ENCODE measurements around the gene ZNF75A.
A peak's percentile ranks its signal among the peaks of the same experiment; 100 is the strongest.
"Not testable (repeated sequence)": the region's sequence is repeated elsewhere in the genome, so short reads cannot be mapped to it uniquely, and the experiment has no call there.

ZNF75A gene

DNA sequence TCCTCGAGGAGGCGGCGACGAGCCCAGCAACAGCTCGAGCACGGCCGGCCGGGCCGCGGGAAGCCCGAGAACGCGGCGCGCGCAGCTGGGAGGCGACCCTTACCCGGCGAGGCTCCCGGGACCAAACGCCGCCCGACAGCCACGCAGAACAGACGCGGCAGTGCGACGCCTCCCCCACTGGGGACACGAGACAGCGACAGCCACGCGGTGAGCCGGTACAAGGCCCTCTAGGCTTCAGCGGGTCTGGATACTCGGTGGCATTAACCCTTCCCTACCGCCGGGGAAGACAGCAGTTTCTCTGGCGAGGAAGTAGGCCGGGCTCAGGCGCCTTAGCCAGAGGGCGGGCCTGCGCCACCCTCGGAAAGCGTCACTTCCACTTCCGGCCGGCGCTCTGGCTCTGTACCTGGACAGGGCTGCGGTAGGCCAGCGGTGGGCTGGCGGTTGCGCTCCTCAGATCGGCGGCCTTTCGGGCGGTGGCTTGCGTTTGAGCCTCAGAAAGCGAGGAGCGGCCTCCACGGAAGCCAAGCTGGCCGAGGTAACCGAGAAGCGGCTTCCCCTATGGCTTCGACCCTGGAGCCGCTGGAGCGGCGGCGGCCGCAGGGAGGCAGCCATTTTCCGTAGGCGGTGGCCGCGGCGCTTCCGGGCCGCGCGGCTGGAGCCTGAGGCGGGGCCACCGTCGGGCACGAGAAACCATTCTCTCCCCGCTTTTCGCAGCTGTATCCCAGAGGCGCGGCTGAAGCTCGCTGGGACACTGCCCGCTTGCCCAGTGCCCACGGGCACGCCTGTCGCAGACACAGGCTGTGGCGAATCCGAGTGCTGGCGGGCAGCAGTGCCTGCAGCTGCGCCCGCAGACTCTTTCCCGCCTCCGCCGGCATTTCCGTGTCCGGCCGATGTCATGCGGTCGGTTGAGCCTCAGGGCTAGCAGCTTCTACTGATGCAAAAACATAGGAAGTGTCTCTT lies at the start of gene ZNF75A, which contains the start of gene TIGD7:
Gene ZNF75A (plus strand): TSS at position 389 of the 960 bp plus-strand sequence. CDS start 2,932 bp downstream, outside the sequence.
Gene TIGD7 (minus strand): TSS at position 322 of the 960 bp plus-strand sequence. CDS start 4,816 bp downstream, outside the sequence.
- DNase-seq, result no peak

DNA sequence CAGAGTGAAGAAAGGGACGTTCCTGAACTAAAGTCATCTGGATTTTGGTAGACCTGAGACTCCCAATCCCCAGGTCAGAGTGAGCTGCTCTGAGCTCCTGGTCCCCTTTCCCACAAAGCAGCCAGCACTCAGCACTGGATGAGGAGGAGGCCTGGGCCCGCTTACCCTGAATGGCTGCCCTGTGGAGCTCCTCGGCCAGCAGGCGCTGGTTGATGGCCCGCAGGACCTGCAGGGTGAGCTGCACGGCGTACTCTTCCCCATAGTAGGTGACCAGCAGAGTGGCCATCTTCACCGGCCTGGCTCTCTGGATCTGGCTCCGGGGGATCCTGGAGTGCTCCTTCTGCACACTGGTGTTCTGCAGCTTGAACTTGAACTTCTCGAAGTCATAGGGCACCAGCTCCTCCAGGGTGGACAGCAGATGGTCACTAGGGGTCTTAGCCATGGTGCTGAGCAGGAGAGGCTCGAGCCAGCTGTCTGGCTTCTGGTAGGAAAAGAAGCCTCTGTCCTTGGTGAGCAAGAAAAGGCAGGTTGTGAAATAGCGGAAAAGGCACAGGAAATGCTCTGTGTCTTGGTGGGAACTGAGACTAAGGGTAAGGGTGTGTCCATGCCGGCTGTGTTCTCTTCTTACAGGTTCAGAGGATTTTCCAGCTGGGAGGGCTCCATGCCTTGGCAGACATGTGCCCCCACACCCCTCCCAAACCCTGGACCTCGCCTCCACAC lies 49.0 kb upstream of the ZNF75A start, which contains the start of gene MEFV:
Gene MEFV (minus strand): TSS at position 488 of the 720 bp plus-strand sequence. CDS start 46 bp downstream, at position 442.
- DNase-seq, result no peak

DNA sequence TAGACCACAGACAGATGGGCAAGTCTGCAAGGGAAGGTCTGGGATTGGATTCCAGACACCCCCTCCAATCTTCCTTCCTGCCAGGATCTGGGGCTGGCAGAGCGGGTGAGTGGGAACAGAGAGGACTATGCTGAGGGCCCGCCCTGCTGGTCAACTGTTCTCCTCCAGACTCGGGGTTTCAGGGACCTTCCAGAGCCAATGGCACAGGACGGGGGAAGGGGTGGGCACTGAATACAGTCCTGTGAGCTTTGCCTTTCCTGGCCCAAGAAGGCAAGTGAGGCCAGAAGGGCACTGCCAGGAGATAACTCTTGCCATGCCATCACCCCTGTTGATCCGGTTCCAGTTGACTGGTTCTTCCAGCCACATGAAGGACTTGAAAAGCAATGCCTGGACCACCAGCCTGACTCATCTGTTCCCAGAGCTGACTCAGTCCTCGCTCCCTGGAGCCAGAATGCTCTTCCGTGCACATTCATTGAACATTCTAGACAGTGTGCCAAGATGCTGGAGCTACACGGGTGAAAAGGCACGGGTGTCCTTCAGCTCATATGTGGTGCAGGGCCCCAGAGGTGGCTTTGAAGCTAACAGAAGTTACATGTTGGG lies 48.3 kb upstream of the ZNF75A start:
- DNase-seq, result no peak

DNA sequence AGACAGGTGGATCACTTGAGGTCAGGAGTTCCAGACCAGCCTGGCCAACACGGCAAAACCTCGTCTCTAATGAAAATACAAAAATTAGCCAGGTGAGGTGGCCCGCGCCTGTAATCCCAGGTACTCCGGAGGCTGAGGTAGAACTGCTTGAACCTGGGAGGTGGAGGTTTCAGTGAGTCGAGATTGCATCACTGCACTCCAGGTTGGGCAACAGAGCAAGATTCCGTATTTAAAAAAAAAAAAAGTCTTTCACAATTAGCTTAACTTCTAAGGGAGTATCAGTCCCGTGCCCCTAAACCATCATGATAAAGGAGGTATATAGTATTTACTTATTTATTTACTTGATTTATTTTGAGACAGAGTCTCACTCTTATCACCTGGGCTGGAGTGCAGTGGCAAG lies 45.5 kb upstream of the ZNF75A start:
- DNase-seq, result no peak

DNA sequence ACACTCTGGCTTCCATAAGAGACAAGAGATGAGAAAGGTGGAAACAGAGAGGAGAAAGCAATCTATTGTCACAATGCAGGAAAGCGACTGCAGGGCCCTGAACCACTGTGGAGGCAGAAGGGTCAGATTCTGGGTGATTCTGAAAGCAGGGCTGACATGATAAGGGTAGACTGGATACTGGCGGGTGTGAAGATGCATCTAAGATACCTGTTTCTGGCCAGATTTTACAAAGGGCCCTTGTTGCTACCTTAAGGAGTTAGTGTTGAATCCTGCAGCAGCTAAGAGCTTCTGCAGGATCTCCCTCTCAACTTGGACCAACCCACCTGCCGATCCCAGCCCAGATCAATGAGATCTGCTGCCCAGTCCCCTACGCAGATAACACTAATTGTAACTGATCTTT lies 42.8 kb upstream of the ZNF75A start:
- DNase-seq, result no peak

DNA sequence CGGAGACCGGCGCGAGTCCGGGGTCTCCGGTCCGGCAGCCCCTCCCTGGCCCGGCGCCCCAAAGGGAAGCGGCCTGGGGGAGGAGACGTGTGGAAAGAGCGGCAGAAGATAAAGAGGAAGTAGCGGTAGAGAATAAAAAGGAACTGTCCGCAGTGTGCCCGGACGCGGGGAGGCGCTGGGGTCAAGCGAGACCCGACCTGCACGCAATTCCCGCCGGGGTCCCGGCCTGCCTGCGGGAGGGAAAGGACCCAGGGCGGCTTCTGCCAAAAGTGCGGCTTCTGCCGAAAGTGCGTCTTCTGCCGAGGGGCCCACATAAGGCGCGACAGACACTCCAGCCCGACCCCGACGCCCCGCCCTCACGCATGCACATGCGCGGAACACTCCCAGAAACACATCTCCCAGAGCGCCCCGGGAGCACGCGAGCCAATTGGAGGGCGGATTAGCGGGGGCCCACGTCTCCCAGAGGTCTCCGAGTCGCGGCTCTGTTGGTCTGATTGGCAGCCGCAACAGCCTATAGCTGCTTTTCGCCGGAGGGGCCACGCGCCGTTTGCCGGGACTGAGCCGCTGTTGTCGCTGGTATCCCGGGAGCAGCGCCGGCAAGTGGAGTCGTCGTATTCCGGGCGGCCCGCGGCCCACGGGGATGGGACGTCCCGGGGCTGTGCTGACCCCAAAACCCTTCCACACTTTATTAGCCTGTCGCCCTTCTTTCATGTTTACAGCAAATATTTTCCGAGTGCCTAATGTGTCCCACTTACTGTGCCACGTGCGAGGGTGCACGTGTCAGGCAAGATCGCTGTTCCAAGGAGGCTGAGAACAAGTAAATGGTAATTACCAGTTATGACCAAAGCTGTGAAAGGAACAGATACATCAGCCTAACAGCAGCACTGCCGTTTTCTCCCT lies 40.9 kb upstream of the ZNF75A start:
- DNase-seq, result peak; percentile 99

DNA sequence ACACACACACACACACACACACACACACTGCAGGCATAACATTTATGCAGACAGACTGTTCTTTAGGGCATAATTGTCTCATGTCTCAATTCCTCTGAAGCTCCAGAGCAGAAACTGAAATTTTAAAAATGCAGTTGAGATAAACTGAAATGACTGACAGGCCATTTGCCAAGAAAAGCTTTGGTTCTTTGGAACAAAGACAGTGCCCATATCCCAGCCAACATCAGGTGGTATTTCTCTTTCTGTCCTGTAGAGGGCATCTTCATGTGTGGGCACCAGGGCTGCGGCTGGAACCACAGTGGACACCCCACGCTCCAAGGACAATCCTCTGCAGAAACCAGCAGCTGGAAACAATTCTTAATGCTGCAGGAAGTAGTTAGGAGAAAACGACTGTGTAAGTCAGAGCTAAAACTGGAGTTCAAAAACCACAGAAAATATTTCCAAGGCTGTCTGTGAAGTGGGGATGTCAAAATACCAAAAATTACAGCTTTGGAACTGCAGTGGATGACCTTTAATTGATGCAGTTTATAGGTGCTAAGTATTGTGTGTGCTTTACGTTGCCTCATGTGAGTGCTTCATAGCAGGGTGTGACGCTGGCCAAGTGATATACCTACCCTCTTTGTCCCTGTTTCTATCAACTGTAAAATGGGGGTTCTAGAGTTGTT lies 38.3 kb upstream of the ZNF75A start:
- peak; percentile 9 for DNase-seq

DNA sequence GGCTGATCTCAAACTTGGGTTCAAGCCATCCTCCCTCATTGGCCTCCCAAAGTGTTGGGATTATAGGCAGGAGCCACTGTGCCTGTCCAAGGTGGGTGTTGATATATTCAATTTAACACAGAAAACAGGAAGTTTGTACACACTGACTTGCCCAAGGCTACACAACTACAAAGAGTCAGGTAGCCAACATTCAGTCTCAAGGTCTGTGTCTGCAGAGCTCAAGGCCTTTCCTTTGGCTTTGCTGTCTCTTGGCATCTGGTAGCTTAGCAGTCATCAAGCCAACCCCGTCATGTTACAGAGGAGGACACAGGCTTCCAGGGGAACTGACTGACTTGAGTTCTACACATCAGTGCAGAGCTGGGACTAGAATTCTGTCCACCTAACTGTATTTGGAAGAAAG lies 37.0 kb upstream of the ZNF75A start:
- DNase-seq, result no peak

DNA sequence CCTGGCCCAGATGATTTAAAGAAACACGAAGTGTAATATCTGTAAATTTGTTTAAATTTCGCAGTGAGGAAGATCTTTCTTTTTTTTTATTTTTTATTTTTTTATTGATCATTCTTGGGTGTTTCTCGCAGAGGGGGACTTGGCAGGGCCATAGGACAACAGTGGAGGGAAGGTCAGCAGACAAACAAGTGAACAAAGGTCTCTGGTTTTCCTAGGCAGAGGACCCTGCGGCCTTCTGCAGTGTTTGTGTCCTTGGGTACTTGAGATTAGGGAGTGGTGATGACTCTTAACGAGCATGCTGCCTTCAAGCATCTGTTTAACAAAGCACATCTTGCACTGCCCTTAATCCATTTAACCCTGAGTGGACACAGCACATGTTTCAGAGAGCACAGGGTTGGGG lies 34.6 kb upstream of the ZNF75A start:
- not testable (repeated sequence) for DNase-seq

DNA sequence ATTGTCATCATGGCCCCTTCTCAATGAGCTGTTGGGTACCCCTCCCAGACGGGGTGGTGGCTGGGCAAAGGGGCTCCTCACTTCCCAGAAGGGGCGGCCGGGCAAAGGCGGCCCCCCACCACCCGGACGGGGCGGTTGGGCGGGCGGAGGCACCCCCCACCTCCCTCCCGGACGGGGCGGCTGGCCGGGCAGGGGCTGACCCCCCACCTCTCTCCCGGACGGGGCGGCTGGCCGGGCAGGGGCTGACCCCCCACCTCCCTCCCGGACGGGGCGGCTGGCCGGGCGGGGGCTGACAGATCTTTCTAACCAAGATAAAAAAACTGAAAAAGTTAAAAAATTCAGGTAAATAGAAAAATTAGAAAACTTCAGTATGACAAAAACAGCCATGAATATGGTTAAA lies 34.0 kb upstream of the ZNF75A start:
- not testable (repeated sequence) for DNase-seq

DNA sequence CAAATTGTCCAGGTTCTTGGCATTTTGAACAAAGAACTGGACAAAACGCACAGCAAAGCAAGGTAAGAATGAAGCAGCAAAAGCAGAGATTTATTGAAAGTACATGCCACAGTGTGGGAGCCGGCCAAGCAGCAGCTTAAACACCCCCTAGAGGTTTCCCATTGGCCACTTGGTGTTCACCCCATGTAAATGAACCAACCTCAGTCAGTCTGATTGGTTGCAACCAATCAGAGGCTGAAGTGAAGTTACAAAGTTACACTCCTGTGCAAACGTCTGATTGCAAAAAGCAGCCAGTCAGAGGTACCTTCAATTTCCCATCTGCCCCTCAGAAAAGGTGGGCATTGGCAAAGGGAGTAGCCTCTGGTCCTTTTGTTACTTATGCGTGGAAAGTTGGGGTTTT lies 30.8 kb upstream of the ZNF75A start:
- DNase-seq, result no peak

DNA sequence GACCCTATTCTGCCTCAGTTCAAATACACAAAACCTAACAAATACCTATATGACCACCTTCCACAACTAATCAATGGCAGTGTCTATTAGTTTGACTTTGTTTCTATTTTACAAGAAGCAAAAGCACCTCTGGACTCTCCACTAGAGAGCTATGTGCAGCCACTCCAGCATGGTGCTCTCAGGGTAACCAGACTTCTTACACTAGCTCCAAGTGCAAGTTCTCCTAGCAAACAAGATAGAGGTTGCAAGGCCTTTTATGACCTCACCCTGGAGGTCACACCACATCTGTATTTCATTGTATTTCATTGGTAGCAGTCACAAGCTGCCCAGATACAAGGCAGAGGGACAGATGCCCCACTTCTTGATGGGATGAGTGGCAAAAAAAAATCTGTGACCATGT lies 30.4 kb upstream of the ZNF75A start:
- no peak for DNase-seq

DNA sequence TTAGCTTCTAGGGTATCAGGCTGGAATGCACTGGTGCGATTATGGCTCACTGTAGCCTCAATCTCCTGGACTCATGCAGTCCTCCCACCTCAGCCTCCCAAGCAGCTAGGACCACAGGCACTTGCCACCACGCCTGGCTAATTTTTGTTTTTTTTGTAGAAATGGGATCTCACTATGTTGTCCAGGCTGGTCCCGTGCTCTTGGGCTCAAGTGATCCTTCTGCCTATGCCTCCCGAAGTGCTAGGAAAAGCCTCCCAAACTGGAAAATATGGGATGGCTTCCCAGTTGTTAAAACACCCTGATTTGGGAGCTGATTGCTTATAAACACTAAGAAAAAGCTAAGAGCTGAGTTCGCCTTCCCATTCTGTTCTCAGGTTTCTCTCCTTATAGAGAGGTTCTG lies 28.6 kb upstream of the ZNF75A start:
- no peak for DNase-seq

DNA sequence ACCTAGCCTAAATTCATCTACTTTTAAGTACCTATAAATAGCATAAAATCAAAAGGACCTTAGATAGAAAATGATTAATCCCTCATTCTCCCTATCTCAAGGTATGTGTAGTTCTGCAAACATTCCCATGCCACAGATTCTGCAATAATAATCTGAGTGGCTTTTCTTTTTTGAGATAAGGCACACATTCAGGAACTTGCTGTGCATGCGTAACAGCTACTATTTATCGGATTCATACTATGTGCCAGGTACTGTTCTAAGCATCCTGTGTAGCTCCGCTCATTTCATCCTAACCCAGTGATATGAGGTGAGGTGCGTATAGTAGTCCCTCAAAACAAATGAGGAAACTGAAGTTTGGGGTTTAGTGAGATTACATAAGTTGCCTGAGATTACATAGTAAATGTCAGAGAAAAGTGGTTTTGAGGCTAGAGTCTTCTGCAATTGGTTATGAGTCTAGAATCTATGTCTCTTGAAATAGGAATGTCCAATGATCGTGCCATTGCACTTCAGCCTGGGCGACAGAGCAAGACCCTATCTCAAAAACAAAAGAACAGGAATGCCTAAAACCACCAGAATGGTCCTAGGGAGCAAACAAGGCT lies 24.0 kb upstream of the ZNF75A start:
- DNase-seq, result no peak

DNA sequence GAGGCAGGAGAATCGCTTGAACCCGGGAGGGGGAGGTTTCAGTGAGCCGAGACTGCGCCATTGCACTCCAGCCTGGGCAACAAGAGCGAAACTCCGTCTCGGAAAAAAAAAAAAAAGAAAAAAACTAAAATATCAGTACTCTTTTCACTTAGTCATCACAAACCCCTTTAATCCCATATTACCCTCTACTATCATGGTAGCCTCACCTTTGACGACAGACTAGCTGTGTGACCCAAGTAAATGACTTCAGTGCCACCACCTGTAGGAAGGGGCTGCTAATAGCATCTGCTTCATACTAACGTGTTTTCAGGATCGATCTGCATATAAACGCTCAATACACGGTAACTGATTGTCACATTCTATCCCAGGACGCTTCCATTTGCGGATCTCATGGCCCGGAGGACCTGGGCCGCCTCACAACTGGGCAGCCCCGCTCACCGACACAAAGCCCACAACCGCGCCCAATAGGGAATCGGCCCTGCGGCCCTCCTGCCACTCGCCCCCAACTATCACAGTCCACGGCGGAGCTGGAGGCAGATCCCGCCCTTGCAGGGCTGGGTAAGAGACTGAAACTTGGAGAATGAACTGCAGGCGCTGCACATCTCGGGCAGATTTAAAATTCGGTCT lies 23.1 kb upstream of the ZNF75A start:
- no peak for DNase-seq

DNA sequence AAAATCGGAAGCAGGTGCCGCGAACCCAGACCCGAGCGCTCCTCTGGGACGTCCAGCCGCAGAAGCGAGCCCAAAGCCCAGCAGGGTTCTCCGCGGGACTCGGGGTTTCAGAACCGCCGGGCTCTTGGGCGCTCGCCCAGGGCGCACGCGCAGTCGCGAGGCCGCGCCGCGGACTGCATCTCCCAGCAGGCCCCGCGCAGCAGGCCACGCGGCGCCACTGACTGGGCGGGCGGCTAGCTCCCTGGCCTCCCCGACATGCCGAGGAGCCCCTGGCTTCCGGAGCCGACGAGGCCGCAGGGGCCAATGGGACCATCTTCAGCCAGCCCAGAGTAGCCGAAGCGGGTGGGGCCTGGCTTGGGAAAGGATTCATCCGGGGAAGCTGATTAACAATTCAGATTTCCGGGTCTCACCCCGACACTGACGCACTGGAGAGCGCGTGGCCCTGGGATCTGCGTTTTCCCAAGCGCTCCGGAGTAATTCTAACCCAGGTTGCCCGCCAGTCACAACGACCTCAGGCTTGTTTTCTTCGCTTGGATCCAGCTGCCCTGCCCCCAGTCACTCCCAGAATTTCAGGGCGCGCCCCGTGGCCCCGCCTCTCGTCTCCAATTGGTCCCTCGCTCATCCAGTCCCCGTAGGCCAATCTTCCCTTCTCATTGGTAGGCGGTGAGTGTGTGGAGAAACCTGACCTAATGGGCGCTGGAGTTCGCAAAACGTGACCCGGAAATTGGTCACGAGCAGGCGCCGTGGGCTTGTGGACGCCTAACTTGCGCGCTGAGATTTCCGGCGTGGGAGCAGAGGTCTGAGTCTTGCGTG lies 22.4 kb upstream of the ZNF75A start, which contains the start of gene ZNF263:
Gene ZNF263 (plus strand): TSS at position 762 of the 813 bp plus-strand sequence. CDS start 328 bp downstream, outside the sequence.
- DNase-seq, result peak; percentile 94

DNA sequence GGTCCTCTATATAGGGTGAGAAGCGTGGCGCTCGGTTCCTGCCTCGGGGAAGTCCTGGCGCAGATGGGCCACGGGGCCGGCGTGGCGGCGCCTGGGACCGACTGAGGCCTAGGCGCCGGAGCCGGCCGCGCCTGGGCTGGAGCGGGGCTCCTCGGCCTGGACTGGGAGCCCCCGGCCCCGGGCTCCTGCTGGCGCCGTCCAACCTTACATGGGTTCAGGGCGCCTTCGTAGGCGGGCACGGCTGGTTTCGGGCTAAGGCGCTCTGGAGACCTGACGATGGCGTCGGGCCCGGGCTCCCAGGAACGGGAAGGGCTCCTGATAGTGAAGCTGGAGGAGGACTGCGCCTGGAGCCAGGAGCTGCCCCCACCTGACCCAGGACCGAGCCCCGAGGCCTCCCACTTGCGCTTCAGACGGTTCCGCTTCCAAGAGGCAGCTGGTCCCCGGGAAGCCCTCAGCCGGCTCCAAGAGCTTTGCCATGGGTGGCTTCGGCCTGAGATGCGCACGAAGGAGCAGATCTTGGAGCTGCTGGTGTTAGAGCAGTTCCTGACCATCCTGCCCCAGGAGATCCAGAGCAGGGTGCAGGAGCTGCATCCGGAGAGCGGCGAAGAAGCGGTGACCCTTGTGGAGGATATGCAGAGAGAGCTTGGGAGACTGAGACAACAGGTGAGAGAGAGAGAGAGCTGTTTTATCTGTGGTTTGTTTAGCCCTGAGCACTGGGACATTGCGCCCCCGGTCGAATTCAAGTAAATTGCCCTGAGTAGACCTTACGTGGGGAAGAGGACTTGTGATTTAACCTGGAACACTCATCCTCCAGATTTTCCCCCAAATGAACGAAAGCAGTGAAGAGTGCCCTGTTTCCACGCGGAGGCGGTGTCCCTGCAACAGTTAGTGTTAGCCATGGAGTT lies 21.5 kb upstream of the ZNF75A start:
- no peak for DNase-seq

DNA sequence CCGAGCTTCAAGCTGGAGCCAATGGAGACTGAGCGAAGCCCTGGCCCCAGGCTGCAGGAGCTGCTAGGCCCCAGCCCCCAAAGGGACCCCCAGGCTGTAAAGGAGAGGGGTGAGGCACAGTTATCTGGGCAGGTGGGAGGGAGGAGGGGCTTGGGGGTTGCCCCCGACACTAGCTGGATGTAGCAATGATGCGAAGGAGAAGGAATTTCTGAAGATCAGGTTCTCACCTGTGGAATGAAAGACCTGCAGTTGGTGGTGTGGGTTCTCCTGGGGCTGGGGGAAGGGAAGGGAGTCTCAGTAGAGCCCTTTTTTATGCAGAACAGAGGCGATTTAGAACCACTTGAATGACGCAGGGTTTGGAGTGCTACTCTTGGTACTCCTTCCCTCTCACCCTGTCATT lies 20.2 kb upstream of the ZNF75A start:
- DNase-seq, result no peak

All from NK-92 treated with Interleukin-12 subunit alpha and Interleukin-12 subunit beta, amount 100 ng/mL, for 24 hours (cell line).